NCI-H1694 treated with DMSO at 0.1 percent for 48 hours (cell line): ENCODE results near the gene ABI3BP.

Experiments used
- DNase-seq: peaks from one replicate; lab custom pipeline; 2025; lab: John Stamatoyannopoulos, UW

The ABI3BP gene

GRCh38 chr3:100888881-100889280 is 104.3 kb downstream of the ABI3BP start:
- no peak for DNase-seq

GRCh38 chr3:100882571-100882984 is 110.6 kb downstream of the ABI3BP start:
- no peak for DNase-seq

GRCh38 chr3:100880845-100881244 is 112.4 kb downstream of the ABI3BP start:
- DNase-seq, result no peak

- no peak for DNase-seq
Measured at GRCh38 chr3:100880072-100880471, 113.1 kb downstream of the ABI3BP start.

- no peak for DNase-seq
Measured at GRCh38 chr3:100879195-100879810, 113.9 kb downstream of the ABI3BP start.

- no peak for DNase-seq
Measured at GRCh38 chr3:100877286-100877685, 115.9 kb downstream of the ABI3BP start.

GRCh38 chr3:100875239-100875638 is 118.0 kb downstream of the ABI3BP start:
- no peak for DNase-seq

GRCh38 chr3:100873611-100874010 is 119.6 kb downstream of the ABI3BP start:
- no peak for DNase-seq

- DNase-seq, result no peak
Measured at GRCh38 chr3:100871306-100871705, 121.9 kb downstream of the ABI3BP start.

GRCh38 chr3:100869787-100870186 is 123.4 kb downstream of the ABI3BP start:
- DNase-seq, result no peak

GRCh38 chr3:100868894-100869293 is 124.3 kb downstream of the ABI3BP start:
- no peak for DNase-seq

- DNase-seq, result no peak
Measured at GRCh38 chr3:100868096-100868495, 125.1 kb downstream of the ABI3BP start.

GRCh38 chr3:100865442-100865841 is 127.8 kb downstream of the ABI3BP start:
- DNase-seq, result no peak

- no peak for DNase-seq
Measured at GRCh38 chr3:100864471-100865250, 128.6 kb downstream of the ABI3BP start.

GRCh38 chr3:100857863-100858262 is 135.4 kb downstream of the ABI3BP start:
- no peak for DNase-seq

- no peak for DNase-seq
Measured at GRCh38 chr3:100856821-100857220, 136.4 kb downstream of the ABI3BP start.

- no peak for DNase-seq
Measured at GRCh38 chr3:100852840-100853239, 140.4 kb downstream of the ABI3BP start.

GRCh38 chr3:100850701-100851100 is 142.5 kb downstream of the ABI3BP start:
- DNase-seq, result no peak

GRCh38 chr3:100850156-100850555 is 143.1 kb downstream of the ABI3BP start:
- no peak for DNase-seq

GRCh38 chr3:100844063-100844936 is 148.9 kb downstream of the ABI3BP start:
- DNase-seq, result no peak

- no peak for DNase-seq
Measured at GRCh38 chr3:100838157-100838556, 155.1 kb downstream of the ABI3BP start.

- no peak for DNase-seq
Measured at GRCh38 chr3:100836661-100837060, 156.6 kb downstream of the ABI3BP start.

- no peak for DNase-seq
Measured at GRCh38 chr3:100834332-100834731, 158.9 kb downstream of the ABI3BP start.
